GM12878 (cell line): Measurements from ENCODE around the gene AGBL4. TPM values are rescaled to one million over a fixed set of nuclear protein-coding genes. Genes with fewer than 3 reads are reported as not detected.

Experiments used
- ATAC-seq: fragments of 200-7000 bp; cut with Tn5 transposase; 3 replicates; pipeline ENCODE4 v1.9.1; 2020; ENCODE audit warnings: mild to moderate bottlenecking, moderate library complexity
- BruUV-seq: library from RNA; stranded (reverse); fragments of 400-500 nt; replicated peaks from 2 replicates; lab custom pipeline; 2021; lab: Mats Ljungman, UMichigan
- CTCF ChIA-PET: fragments of 300-600 bp; sonication (Branson Sonifier 250); formaldehyde crosslinking; extraction: SDS; loops from one replicate; lab custom pipeline; 2021; ENCODE audit warnings: inconsistent platforms; lab: Yijun Ruan, JAX
- POLR2A ChIA-PET: fragments of 350-600 bp; formaldehyde crosslinking; extraction: SDS; loops from one replicate; lab custom pipeline; 2021; ENCODE audit warnings: inconsistent platforms; lab: Charles Lee
- RAD21 ChIA-PET: fragments of 300-600 bp; sonication (Branson Sonifier 250); formaldehyde crosslinking; loops from one replicate; lab custom pipeline; 2023; ENCODE audit warnings: antibody characterized with exemption; ENCODE audit not compliant: unreplicated experiment; lab: Charles Lee
- SMC1A ChIA-PET: fragments of 300-600 bp; sonication (Branson Sonifier 250); formaldehyde crosslinking; loops from one replicate; lab custom pipeline; 2023; ENCODE audit not compliant: unreplicated experiment, uncharacterized antibody; lab: Charles Lee
- DNase-seq: peaks from one replicate; pipeline ENCODE4 v3.0.0-alpha.2; 2011; ENCODE audit warnings: low read depth, low spot score
- FAIRE-seq: peaks from 3 replicates; lab custom pipeline; 2011; peaks lifted over from hg19 to GRCh38; lab: Jason Lieb, UNC
- H2AFZ ChIP-seq: 2 replicates; pipeline ENCODE4 v1.6.0; 2011; ENCODE audit warnings: low read depth, low read length, control low read depth; ENCODE audit not compliant: control insufficient read depth
- H3K27ac ChIP-seq: 2 replicates; pipeline ENCODE4 v1.5.1; 2011; ENCODE audit warnings: control low read depth; ENCODE audit not compliant: control insufficient read depth, insufficient read depth
- H3K27me3 ChIP-seq, 2 experiments: replicated peaks in 1 of 2; 2 replicates each; pipeline versions ENCODE4 v1.6.0 to v1.6.1; 2011; ENCODE audit warnings: low read length in 1 of 2; ENCODE audit not compliant: control insufficient read depth in 2 of 2, insufficient read depth in 2 of 2
- H3K36me3 ChIP-seq, 2 experiments: 2 replicates each; pipeline ENCODE4 v1.5.1; 2011; ENCODE audit warnings: low read length in 1 of 2; ENCODE audit not compliant: control insufficient read depth in 2 of 2, insufficient read depth in 2 of 2
- H3K4me1 ChIP-seq: 2 replicates; pipeline ENCODE4 v1.6.1; 2011; ENCODE audit warnings: mild to moderate bottlenecking, low read length, moderate library complexity, mixed read lengths; ENCODE audit not compliant: control insufficient read depth, insufficient read depth
- H3K4me2 ChIP-seq: 2 replicates; pipeline ENCODE4 v1.6.0; 2011; ENCODE audit warnings: control low read depth; ENCODE audit not compliant: control insufficient read depth, insufficient read depth
- H3K4me3 ChIP-seq: fragments of 200-600 bp; sonication (generic); 2 replicates; pipeline ENCODE4 v1.5.1; 2016
- H3K79me2 ChIP-seq: 2 replicates; pipeline ENCODE4 v1.6.0; 2011; ENCODE audit warnings: low read length; ENCODE audit not compliant: control insufficient read depth, insufficient read depth
- H3K9ac ChIP-seq: 2 replicates; pipeline ENCODE4 v1.8.0; 2011; ENCODE audit warnings: low read length, control low read depth, mixed read lengths; ENCODE audit not compliant: control insufficient read depth, insufficient read depth
- H3K9me3 ChIP-seq: replicated peaks from 3 replicates; pipeline ENCODE4 v1.5.1; 2011; ENCODE audit warnings: mild to moderate bottlenecking, low read length; ENCODE audit not compliant: control insufficient read depth, insufficient read depth
- H4K20me1 ChIP-seq: 2 replicates; pipeline ENCODE4 v1.6.0; 2011; ENCODE audit not compliant: control insufficient read depth, insufficient read depth
- ATF2 ChIP-seq: IDR thresholded peaks from 2 replicates; pipeline ENCODE4 v1.6.1; 2012; ENCODE audit warnings: low read length, inconsistent platforms
- BCL11A ChIP-seq: IDR thresholded peaks from 2 replicates; pipeline ENCODE4 v1.6.1; 2011; ENCODE audit warnings: low read depth, low read length
- CREB1 ChIP-seq: IDR thresholded peaks from 2 replicates; pipeline ENCODE4 v1.6.1; 2012; ENCODE audit warnings: low read depth, mild to moderate bottlenecking, inconsistent platforms
- E2F4 ChIP-seq: IDR thresholded peaks from 2 replicates; pipeline ENCODE4 v1.6.1; 2012; ENCODE audit warnings: low read depth, low read length, improper control_type of control experiment
- EP300 ChIP-seq, 2 experiments: fragments of 150-350 bp in 1 of 2; IDR thresholded peaks; 2 replicates each; pipeline ENCODE4 v1.6.1; 2011 to 2012; ENCODE audit warnings: low read depth in 2 of 2, low read length in 2 of 2, borderline replicate concordance in 1 of 2, improper control_type of control experiment in 1 of 2, inconsistent platforms in 1 of 2; ENCODE audit not compliant: control insufficient read depth in 1 of 2
- IKZF1 ChIP-seq: fragments of 450-650 bp; conservative IDR thresholded peaks from 2 replicates; pipeline ENCODE4 v1.6.1; 2017; ENCODE audit warnings: antibody characterized with exemption, mild to moderate bottlenecking
- KLF5 ChIP-seq: fragments of 450-650 bp; IDR thresholded peaks from 2 replicates; pipeline ENCODE4 v1.6.1; 2014; ENCODE audit warnings: mild to moderate bottlenecking; ENCODE audit not compliant: partially characterized antibody
- MEF2A ChIP-seq: IDR thresholded peaks from 2 replicates; pipeline ENCODE4 v1.6.1; 2011; ENCODE audit warnings: low read depth, mild to moderate bottlenecking, low read length, moderate library complexity; ENCODE audit not compliant: insufficient read depth
- NRF1 ChIP-seq: conservative IDR thresholded peaks from 2 replicates; pipeline ENCODE4 v1.6.1; 2011; ENCODE audit warnings: mild to moderate bottlenecking, low read depth, low read length, improper control_type of control experiment
- POLR2A ChIP-seq: IDR thresholded peaks from 2 replicates; pipeline ENCODE4 v1.6.1; 2011; ENCODE audit warnings: low read depth, mild to moderate bottlenecking, low read length
- POLR2AphosphoS5 ChIP-seq: IDR thresholded peaks from 2 replicates; pipeline ENCODE4 v1.6.1; 2011; ENCODE audit warnings: mild to moderate bottlenecking, low read length, inconsistent platforms
- POU2F2 ChIP-seq: IDR thresholded peaks from 3 replicates; pipeline ENCODE4 v1.6.1; 2011; ENCODE audit warnings: low read depth, mild to moderate bottlenecking, low read length, borderline replicate concordance
- SRF ChIP-seq, 2 experiments: IDR thresholded peaks; 2 replicates each; pipeline ENCODE4 v1.6.1; 2011; ENCODE audit warnings: low read depth in 2 of 2, low read length in 2 of 2, mild to moderate bottlenecking in 1 of 2, moderate library complexity in 1 of 2
- ZNF274 ChIP-seq: IDR thresholded peaks from one replicate; pipeline ENCODE4 v1.8.0; 2011; ENCODE audit not compliant: insufficient read length, insufficient read depth
- WGBS: methylation state at CpG from one replicate; pipeline ENCODE4 v1.1.6; 2016; ENCODE audit warnings: low lambda C conversion rate; ENCODE audit not compliant: insufficient replicate concordance, insufficient coverage; ENCODE audit errors: missing lambda C conversion rate; 5-methylcytosine and 5-hydroxymethylcytosine counted together
- in situ Hi-C: fragments of 300-500 bp; cut with MboI; formaldehyde crosslinking; loops from 9 replicates; pipeline ENCODE4 v1.14.3; 2018; ENCODE audit warnings: mixed read lengths
- intact Hi-C: fragments of 100-400 bp; cut with micrococcal nuclease; formaldehyde crosslinking; loops from one replicate; pipeline ENCODE4 v1.14.2; 2022; ENCODE audit not compliant: unreplicated experiment
- polyA plus RNA-seq, 11 experiments: library from polyadenylated mRNA; depleted of rRNA in 4 of 11; unstranded in 6 of 11; stranded (reverse) in 5 of 11; fragments of >200 nt; fragmentation: Nextera tagmentation in 4 of 11; fragmentation: Illumina TruSeq in 1 of 11; extraction: Ambion mirVana in 4 of 11; extraction: Trizol in 1 of 11; gene quantifications; 1 replicate in 1 of 11; 2 replicates in 10 of 11; pipeline versions ENCODE4 v1.2.1 to v1.2.3, GENCODE V29; 2011 to 2016; ENCODE audit warnings: inconsistent platforms in 2 of 11, missing spikeins in 2 of 11, low read depth in 1 of 11
- total RNA-seq, 4 experiments: library from RNA; depleted of rRNA in 3 of 4; stranded (reverse); fragments of >200 nt in 3 of 4; fragmentation: Illumina TruSeq in 1 of 4; extraction: Trizol in 1 of 4; gene quantifications; 2 replicates each; pipeline versions ENCODE4 v1.2.1 to v1.2.3, GENCODE V29; 2013 to 2021
- TF ChIP-seq, protein P1 (sequence below): IDR thresholded peaks from 2 replicates; pipeline ENCODE4 v1.6.1; 2011; ENCODE audit warnings: low read depth, low read length, improper control_type of control experiment, borderline replicate concordance
- TF ChIP-seq, protein P2 (sequence below): fragments of 450-650 bp; IDR thresholded peaks from 2 replicates; pipeline ENCODE4 v1.6.1; 2017; ENCODE audit warnings: antibody characterized with exemption, mild to moderate bottlenecking, moderate library complexity
- TF ChIP-seq, protein P3 (sequence below): IDR thresholded peaks from 2 replicates; pipeline ENCODE4 v1.6.1; 2011; ENCODE audit warnings: borderline replicate concordance, low read depth, mild to moderate bottlenecking, moderate library complexity, mixed read lengths, low read length; ENCODE audit not compliant: insufficient read depth; ENCODE audit errors: extremely low read length

Gene AGBL4
- total and polyA plus RNA-seq, 10 of the 15 experiments (the other 5 are each of a cell fraction or from before 2014, with no cell fraction given): 0.31 TPM; not detected in 9

DNA sequence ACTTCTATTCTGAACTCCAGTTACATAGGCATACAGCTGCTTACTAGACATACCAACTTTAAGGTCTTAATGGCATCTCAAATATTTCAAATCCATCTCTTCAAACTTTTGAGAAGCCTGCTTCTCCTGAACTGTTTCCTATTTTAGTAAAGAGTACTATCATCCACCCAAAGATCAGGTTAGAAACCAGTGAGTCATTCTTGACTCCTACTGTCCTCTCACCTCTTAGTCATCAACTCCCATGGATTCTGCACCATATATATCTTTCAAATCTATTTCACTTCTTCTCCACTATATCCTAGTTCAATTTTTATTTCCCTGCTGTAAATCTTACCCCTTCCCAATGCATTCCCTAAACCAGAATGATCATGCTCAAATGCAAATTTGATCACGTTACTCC, 1228.9 kb downstream of the AGBL4 start (continued):
- TF ChIP-seq, protein P1, sequence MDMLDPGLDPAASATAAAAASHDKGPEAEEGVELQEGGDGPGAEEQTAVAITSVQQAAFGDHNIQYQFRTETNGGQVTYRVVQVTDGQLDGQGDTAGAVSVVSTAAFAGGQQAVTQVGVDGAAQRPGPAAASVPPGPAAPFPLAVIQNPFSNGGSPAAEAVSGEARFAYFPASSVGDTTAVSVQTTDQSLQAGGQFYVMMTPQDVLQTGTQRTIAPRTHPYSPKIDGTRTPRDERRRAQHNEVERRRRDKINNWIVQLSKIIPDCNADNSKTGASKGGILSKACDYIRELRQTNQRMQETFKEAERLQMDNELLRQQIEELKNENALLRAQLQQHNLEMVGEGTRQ: no peak
- TF ChIP-seq ZNF274: no peak
- no peak for TF ChIP-seq KLF5
- no peak for TF ChIP-seq EP300 (IDR thresholded peaks at IDR 0.05; ENCODE audit: borderline replicate concordance in 1 of 2, control insufficient read depth in 1 of 2, low read depth in 2 of 2, low read length in 2 of 2)
- no peak for TF ChIP-seq MEF2A
- TF ChIP-seq NRF1: no peak
- no peak for TF ChIP-seq CREB1
- TF ChIP-seq BCL11A: no peak

DNA sequence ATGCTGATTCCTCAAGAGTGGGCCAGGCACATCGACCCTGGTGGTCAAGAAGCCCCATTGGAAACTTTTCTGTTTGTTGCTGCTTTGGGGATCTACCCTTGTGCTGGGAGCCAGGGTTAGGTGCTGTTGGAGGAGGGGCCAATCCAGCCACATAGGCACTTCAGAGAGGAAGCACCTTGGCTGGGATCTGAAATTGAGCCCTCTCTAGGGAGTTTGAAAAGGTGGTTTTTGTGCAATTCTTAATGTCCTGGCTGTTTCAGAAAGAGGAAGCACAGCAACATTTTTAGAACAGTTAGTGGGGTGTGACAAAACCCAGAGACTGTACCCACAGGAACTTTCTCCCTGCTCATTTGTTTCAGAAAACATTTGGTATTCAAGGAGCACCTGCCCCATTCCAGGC, 1229.9 kb downstream of the AGBL4 start:
- H3K4me3 ChIP-seq: no peak overlapping the region
- H2AFZ ChIP-seq: no peak overlapping the region
- H4K20me1 ChIP-seq: no peaks in the 10 kb centered on the region
- no peak overlapping the region for H3K9ac ChIP-seq
- intact Hi-C loops: no loop called here
- SMC1A ChIA-PET: no interaction called here
- H3K27ac ChIP-seq: no peak overlapping the region
- WGBS: 0% methylated on average over 1 of the region's 1 CpG
- no TSS peak for BruUV-seq
- H3K27me3 ChIP-seq: no peaks in the 10 kb centered on the region
- H3K9me3 ChIP-seq: no peaks in the 10 kb centered on the region
- ATAC-seq (peak; percentile 75), FAIRE-seq (peak; percentile 91), DNase-seq (peak; percentile 45)
- RAD21 ChIA-PET: no interaction called here
- CTCF ChIA-PET: no interaction called here
- H3K36me3 ChIP-seq: no peaks in the 10 kb centered on the region
- no peaks in the 10 kb centered on the region for H3K4me1 ChIP-seq
- POLR2A ChIA-PET: no interaction called here
- no peaks in the 10 kb centered on the region for H3K79me2 ChIP-seq
- H3K4me2 ChIP-seq: no peak overlapping the region
- in situ Hi-C loops: no loop called here
- no peak for TF ChIP-seq NRF1
- TF ChIP-seq ATF2: peak; percentile 57; the same call in 1 of the 2 replicates
- peak; percentile 44; the same call in 1 of the 2 replicates for TF ChIP-seq IKZF1
- TF ChIP-seq, protein P2, sequence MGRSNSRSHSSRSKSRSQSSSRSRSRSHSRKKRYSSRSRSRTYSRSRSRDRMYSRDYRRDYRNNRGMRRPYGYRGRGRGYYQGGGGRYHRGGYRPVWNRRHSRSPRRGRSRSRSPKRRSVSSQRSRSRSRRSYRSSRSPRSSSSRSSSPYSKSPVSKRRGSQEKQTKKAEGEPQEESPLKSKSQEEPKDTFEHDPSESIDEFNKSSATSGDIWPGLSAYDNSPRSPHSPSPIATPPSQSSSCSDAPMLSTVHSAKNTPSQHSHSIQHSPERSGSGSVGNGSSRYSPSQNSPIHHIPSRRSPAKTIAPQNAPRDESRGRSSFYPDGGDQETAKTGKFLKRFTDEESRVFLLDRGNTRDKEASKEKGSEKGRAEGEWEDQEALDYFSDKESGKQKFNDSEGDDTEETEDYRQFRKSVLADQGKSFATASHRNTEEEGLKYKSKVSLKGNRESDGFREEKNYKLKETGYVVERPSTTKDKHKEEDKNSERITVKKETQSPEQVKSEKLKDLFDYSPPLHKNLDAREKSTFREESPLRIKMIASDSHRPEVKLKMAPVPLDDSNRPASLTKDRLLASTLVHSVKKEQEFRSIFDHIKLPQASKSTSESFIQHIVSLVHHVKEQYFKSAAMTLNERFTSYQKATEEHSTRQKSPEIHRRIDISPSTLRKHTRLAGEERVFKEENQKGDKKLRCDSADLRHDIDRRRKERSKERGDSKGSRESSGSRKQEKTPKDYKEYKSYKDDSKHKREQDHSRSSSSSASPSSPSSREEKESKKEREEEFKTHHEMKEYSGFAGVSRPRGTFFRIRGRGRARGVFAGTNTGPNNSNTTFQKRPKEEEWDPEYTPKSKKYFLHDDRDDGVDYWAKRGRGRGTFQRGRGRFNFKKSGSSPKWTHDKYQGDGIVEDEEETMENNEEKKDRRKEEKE: no peak
- no peak for TF ChIP-seq POU2F2
- TF ChIP-seq SRF (IDR thresholded peaks at IDR 0.05; ENCODE audit: low read depth in 2 of 2, low read length in 2 of 2): no peak
- TF ChIP-seq POLR2A: no peak
- TF ChIP-seq, protein P3, sequence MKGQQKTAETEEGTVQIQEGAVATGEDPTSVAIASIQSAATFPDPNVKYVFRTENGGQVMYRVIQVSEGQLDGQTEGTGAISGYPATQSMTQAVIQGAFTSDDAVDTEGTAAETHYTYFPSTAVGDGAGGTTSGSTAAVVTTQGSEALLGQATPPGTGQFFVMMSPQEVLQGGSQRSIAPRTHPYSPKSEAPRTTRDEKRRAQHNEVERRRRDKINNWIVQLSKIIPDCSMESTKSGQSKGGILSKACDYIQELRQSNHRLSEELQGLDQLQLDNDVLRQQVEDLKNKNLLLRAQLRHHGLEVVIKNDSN: no peak
- no peak for TF ChIP-seq E2F4
- no peak for TF ChIP-seq POLR2AphosphoS5
